HepG2 (cell line): ENCODE results near the gene EDEM1. TPM values are rescaled to one million over a fixed set of nuclear protein-coding genes. Genes with fewer than 3 reads are reported as not detected.

Source experiments
- ATAC-seq: fragments of 200-7000 bp; cut with Tn5 transposase; 3 replicates; pipeline ENCODE4 v1.9.1; 2020; ENCODE audit warnings: mild to moderate bottlenecking, moderate library complexity
- BruUV-seq: library from RNA; stranded (reverse); fragments of 400-500 nt; replicated peaks from 2 replicates; lab custom pipeline; 2021; lab: Mats Ljungman, UMichigan
- CTCF ChIA-PET: fragments of 300-600 bp; formaldehyde crosslinking; extraction: SDS; loops from one replicate; lab custom pipeline; 2021; ENCODE audit warnings: low total read pairs, inconsistent platforms, low intra/inter-chr PET ratio; lab: Yijun Ruan, JAX
- POLR2A ChIA-PET: fragments of 350-600 bp; sonication (Branson Sonifier 250); formaldehyde crosslinking; loops from one replicate; lab custom pipeline; 2020; ENCODE audit warnings: antibody characterized with exemption, inconsistent platforms; lab: Yijun Ruan, JAX
- DNase-seq: peaks from one replicate; pipeline ENCODE4 v3.0.0-alpha.2; 2015; ENCODE audit warnings: low spot score
- FAIRE-seq: peaks from 3 replicates; lab custom pipeline; 2011; peaks lifted over from hg19 to GRCh38; lab: Jason Lieb, UNC
- H2AFZ ChIP-seq: one replicate; pipeline ENCODE4 v1.6.1; 2011; ENCODE audit warnings: low read length, inconsistent platforms
- H3K27ac ChIP-seq: fragments of 300-600 bp; 3 replicates; pipeline ENCODE4 v1.8.0; 2011; ENCODE audit warnings: mixed run types, mild to moderate bottlenecking, mixed read lengths, low read length, inconsistent platforms; ENCODE audit not compliant: insufficient read depth; ENCODE audit errors: extremely low read length
- H3K27me3 ChIP-seq, 2 experiments: fragments of 200-600 bp in 1 of 2; 2 replicates in 1 of 2; 3 replicates in 1 of 2; pipeline versions ENCODE4 v1.6.0 to v1.8.0; 2011; ENCODE audit warnings: low read length in 2 of 2, mild to moderate bottlenecking in 2 of 2, moderate library complexity in 2 of 2, inconsistent platforms in 1 of 2; ENCODE audit not compliant: insufficient read depth in 2 of 2, control insufficient read depth in 1 of 2
- H3K36me3 ChIP-seq, 2 experiments: fragments of 200-600 bp in 1 of 2; replicated peaks in 1 of 2; 2 replicates in 1 of 2; 3 replicates in 1 of 2; pipeline versions ENCODE4 v1.5.1 to v1.8.0; 2011; ENCODE audit warnings: low read length in 2 of 2, inconsistent platforms in 1 of 2; ENCODE audit not compliant: insufficient read depth in 2 of 2, control insufficient read depth in 1 of 2
- H3K4me1 ChIP-seq: 2 replicates; pipeline ENCODE4 v1.5.1; 2012; ENCODE audit warnings: low read length, inconsistent platforms; ENCODE audit not compliant: insufficient read depth
- H3K4me2 ChIP-seq: 2 replicates; pipeline ENCODE4 v1.6.0; 2011; ENCODE audit warnings: low read depth, low read length, inconsistent platforms
- H3K4me3 ChIP-seq, 3 experiments: fragments of 200-600 bp in 1 of 3; sonication (generic), shearing (Covaris generic) in 1 of 3; replicated peaks in 1 of 3; 2 replicates each; pipeline ENCODE4 v1.5.1; 2011 to 2016; ENCODE audit warnings: low read length in 3 of 3, inconsistent platforms in 2 of 3, low read depth in 2 of 3, mild to moderate bottlenecking in 2 of 3, control low read depth in 1 of 3, mixed read lengths in 1 of 3; ENCODE audit not compliant: insufficient read depth in 1 of 3
- H3K79me2 ChIP-seq: one replicate; pipeline ENCODE4 v1.6.1; 2011; ENCODE audit warnings: low read length, inconsistent platforms; ENCODE audit not compliant: insufficient read depth
- H3K9ac ChIP-seq: 2 replicates; pipeline ENCODE4 v1.6.0; 2011; ENCODE audit warnings: mild to moderate bottlenecking, low read depth, low read length, inconsistent platforms; ENCODE audit not compliant: insufficient read depth
- H3K9me3 ChIP-seq: 2 replicates; pipeline ENCODE4 v1.5.1; 2012; ENCODE audit warnings: mild to moderate bottlenecking, low read length
- H4K20me1 ChIP-seq: 2 replicates; pipeline ENCODE4 v1.6.0; 2011; ENCODE audit warnings: inconsistent platforms, mild to moderate bottlenecking, low read length, moderate library complexity; ENCODE audit not compliant: insufficient read depth
- BRF2 ChIP-seq: sonication (generic); formaldehyde crosslinking; IDR thresholded peaks from 2 replicates; pipeline ENCODE4 v1.8.1; 2022; ENCODE audit warnings: mild to moderate bottlenecking, missing genetic modification reagents
- HOXA9 ChIP-seq: sonication (generic); formaldehyde crosslinking; IDR thresholded peaks from 2 replicates; pipeline ENCODE4 v1.8.1; 2022; ENCODE audit warnings: missing genetic modification reagents, mild to moderate bottlenecking, moderate library complexity, borderline replicate concordance
- IRF1 ChIP-seq: sonication (generic); formaldehyde crosslinking; IDR thresholded peaks from 2 replicates; pipeline ENCODE4 v1.4.0; 2020; ENCODE audit warnings: low read depth, mild to moderate bottlenecking, missing genetic modification reagents
- IRF9 ChIP-seq: sonication (generic); formaldehyde crosslinking; IDR thresholded peaks from 2 replicates; pipeline ENCODE4 v1.8.0; 2022; ENCODE audit warnings: missing genetic modification reagents, mild to moderate bottlenecking, borderline replicate concordance
- MAFF ChIP-seq: IDR thresholded peaks from 2 replicates; pipeline ENCODE4 v1.6.1; 2011; ENCODE audit warnings: low read depth, low read length, improper control_type of control experiment
- MAFK ChIP-seq, 2 experiments: IDR thresholded peaks in 1 of 2; conservative IDR thresholded peaks in 1 of 2; 2 replicates each; pipeline ENCODE4 v1.6.1; 2011; ENCODE audit warnings: improper control_type of control experiment in 2 of 2, low read length in 2 of 2
- WGBS: methylation state at CpG from one replicate; pipeline ENCODE4 v1.1.6; 2017; ENCODE audit warnings: low lambda C conversion rate; 5-methylcytosine and 5-hydroxymethylcytosine counted together
- in situ Hi-C: cut with HindIII; loops from 2 replicates; pipeline ENCODE4 v1.10.0; 2017; ENCODE audit warnings: low pct_unique_long_range_greater_than_20kb; ENCODE audit not compliant: extremely low pct_ligation_motif_present
- intact Hi-C: fragments of 100-400 bp; cut with micrococcal nuclease; formaldehyde crosslinking; loops from one replicate; pipeline ENCODE4 v1.10.0; 2022; ENCODE audit not compliant: unreplicated experiment
- polyA plus RNA-seq, 8 experiments: library from polyadenylated mRNA; depleted of rRNA in 3 of 8; stranded (reverse) in 7 of 8; unstranded in 1 of 8; fragments of >200 nt; fragmentation: Illumina TruSeq in 4 of 8; extraction: Trizol in 4 of 8; gene quantifications; 2 replicates each; pipeline versions ENCODE4 v1.2.1 to v1.2.3, GENCODE V29; 2011 to 2016; ENCODE audit warnings: low read depth in 4 of 8, missing spikeins in 1 of 8, mixed read lengths in 1 of 8; ENCODE audit not compliant: insufficient read depth in 1 of 8
- total RNA-seq, 5 experiments: library from RNA; depleted of rRNA; stranded (reverse); fragments of >200 nt; fragmentation: Illumina TruSeq; extraction: Trizol; gene quantifications; 2 replicates each; pipeline ENCODE4 v1.2.3, GENCODE V29; 2016; ENCODE audit warnings: low read depth in 1 of 5

EDEM1 gene
- total and polyA plus RNA-seq, 2 of the 13 experiments (the other 11 are each of a cell fraction or from before 2014, with no cell fraction given), result 13.8 to 25.8 TPM

DNA sequence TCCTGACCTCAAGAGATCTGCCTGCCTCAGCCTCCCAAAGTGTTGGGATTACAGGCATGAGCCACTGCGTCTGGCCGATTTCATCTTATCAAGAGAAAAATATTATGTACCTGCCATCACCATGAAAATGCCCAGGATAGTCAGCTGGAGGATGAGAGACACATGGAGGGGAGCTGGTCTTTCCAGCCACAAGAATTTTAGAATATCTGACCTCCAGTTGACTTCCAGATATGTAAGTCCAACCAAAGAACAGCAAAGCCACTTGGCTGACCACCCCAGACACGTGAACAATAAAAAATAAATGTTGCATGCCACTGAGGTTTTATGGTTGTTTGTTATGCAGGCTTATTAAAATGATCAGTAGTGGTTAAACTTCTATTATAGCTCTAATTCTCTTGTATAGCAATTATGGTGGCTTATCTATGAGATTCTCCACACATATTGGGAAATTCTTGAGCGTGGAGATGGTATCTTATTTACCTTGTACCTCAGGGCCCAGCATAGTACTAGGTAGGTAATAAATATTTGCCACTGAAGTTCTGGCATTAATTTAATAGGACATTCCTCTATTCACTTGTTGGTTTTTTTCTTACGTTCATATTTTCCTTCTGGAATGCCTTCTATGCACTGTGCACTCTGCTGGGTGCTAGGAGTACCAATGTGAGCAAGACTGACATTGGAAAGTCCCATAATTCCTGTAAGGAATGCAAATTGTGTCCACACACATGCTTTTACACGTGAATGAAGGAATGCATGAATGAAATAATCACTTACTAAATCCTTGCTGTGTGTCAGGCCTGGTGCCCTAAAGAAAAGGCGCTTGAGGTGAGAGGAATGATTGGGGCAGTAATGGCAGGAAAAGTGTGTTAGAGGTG, 77.6 kb downstream of the EDEM1 start:
- in situ Hi-C loops, result no loop called here
- H4K20me1 ChIP-seq, result no peaks in the 10 kb centered on the region
- H3K27me3 ChIP-seq, result no peaks in the 10 kb centered on the region
- no TSS peak for BruUV-seq
- H3K79me2 ChIP-seq, result no peaks in the 10 kb centered on the region
- ATAC-seq (no peak), FAIRE-seq (no peak)
- H3K4me2 ChIP-seq, result no peak overlapping the region
- no peak overlapping the region for H3K9ac ChIP-seq
- WGBS, result 12% methylated on average over 7 of the region's 7 CpGs
- ChIA-PET CTCF (no interaction called here), POLR2A (no interaction called here)
- H2AFZ ChIP-seq, result no peak overlapping the region
- no peak overlapping the region for H3K27ac ChIP-seq
- H3K4me3 ChIP-seq, result no peak overlapping the region
- peaks cover 7% of the 10 kb centered on the region; the same call in 1 of the 2 replicates for H3K4me1 ChIP-seq
- TF ChIP-seq IRF9 (CRISPR knock-in tag), result no peak
- TF ChIP-seq, all 625 proteins: peak for 0
- no peak for DNase-seq
- Histone ChIP-seq H3K36me3 (no peaks in the 10 kb centered on the region), H3K9me3 (no peaks in the 10 kb centered on the region)
- intact Hi-C loops, result no loop called here

GRCh38 chr3:5267252-5267651, 79.7 kb downstream of the EDEM1 start:
- BruUV-seq, result no TSS peak
- Histone ChIP-seq H4K20me1 (no peaks in the 10 kb centered on the region), H3K4me1 (peaks cover 7% of the 10 kb centered on the region; the same call in 1 of the 2 replicates), H2AFZ (no peak overlapping the region), H3K9ac (no peak overlapping the region), H3K27me3 (no peaks in the 10 kb centered on the region), H3K4me3 (no peak overlapping the region), H3K4me2 (no peak overlapping the region), H3K9me3 (no peaks in the 10 kb centered on the region), H3K79me2 (no peaks in the 10 kb centered on the region), H3K36me3 (no peaks in the 10 kb centered on the region), H3K27ac (no peak overlapping the region)
- DNase-seq, result no peak
- 4% methylated on average over 2 of the region's 2 CpGs for WGBS
- in situ Hi-C loops (no loop called here), intact Hi-C loops (no loop called here)
- TF ChIP-seq HOXA9 (CRISPR knock-in tag) (no peak), MAFF (peak; percentile 99), IRF1 (no peak), BRF2 (no peak), MAFK (conservative IDR thresholded peaks at IDR 0.05 in 1 of 2, IDR thresholded peaks at IDR 0.05 in 1 of 2; ENCODE audit: low read length in 2 of 2) (peak; percentile 98 to 99)
- ATAC-seq, result no peak
- ChIA-PET CTCF (no interaction called here), POLR2A (no interaction called here)
- no peak for FAIRE-seq
